HEK293T (cell line): ENCODE results near the gene SLC24A4.

Source experiments
- FOXK2 ChIP-seq: fragments of 450-650 bp; IDR thresholded peaks from 2 replicates; pipeline ENCODE4 v1.6.1; 2016; ENCODE audit warnings: mild to moderate bottlenecking
- PKNOX1 ChIP-seq: fragments of 450-650 bp; IDR thresholded peaks from 2 replicates; pipeline ENCODE4 v1.6.1; 2016

GRCh38 chr14:92447416-92448197 is 124.6 kb downstream of the SLC24A4 start:
- TF ChIP-seq FOXK2 (no peak), PKNOX1 (no peak)
